Transverse colon (tissue), 4 donors: Measurements from ENCODE around the gene SFXN4. TPM values are rescaled to one million over a fixed set of nuclear protein-coding genes. Genes with fewer than 3 reads are reported as not detected.
"Not testable (repeated sequence)": the region's sequence is repeated elsewhere in the genome, so short reads cannot be mapped to it uniquely, and the experiment has no call there.

Source experiments
- DNase-seq: peaks from one replicate; pipeline ENCODE4 v3.0.0-alpha.2; 2019
- H3K27ac ChIP-seq, 4 donors: fragments of 200-600 bp; sonication (generic); 2 replicates each; pipeline ENCODE4 v1.5.1; 2016 to 2018; ENCODE audit warnings: inconsistent platforms in 4 of 4
- H3K27me3 ChIP-seq: fragments of 200-600 bp; sonication (generic); 2 replicates; pipeline ENCODE4 v1.5.1; 2017; ENCODE audit warnings: inconsistent platforms
- H3K36me3 ChIP-seq, 4 donors: fragments of 200-600 bp; sonication (generic); 2 replicates each; pipeline ENCODE4 v1.5.1; 2017 to 2019; ENCODE audit warnings: inconsistent platforms in 4 of 4
- H3K4me1 ChIP-seq, 4 donors: fragments of 200-600 bp; sonication (generic); 2 replicates each; pipeline ENCODE4 v1.5.1; 2017 to 2020; ENCODE audit warnings: inconsistent platforms in 4 of 4
- H3K4me3 ChIP-seq, 4 donors: fragments of 200-600 bp; sonication (generic); 1 replicate in 1 of 4; 2 replicates in 3 of 4; pipeline versions ENCODE4 v1.5.1 to v1.6.1; 2017 to 2019; ENCODE audit warnings: inconsistent platforms in 4 of 4
- H3K9me3 ChIP-seq, 2 donors: fragments of 200-600 bp; sonication (generic); 2 replicates each; pipeline ENCODE4 v1.5.1; 2017 to 2019; ENCODE audit warnings: inconsistent platforms in 2 of 2
- EP300 ChIP-seq: sonication (generic); formaldehyde crosslinking; IDR thresholded peaks from one replicate; pipeline ENCODE4 v1.6.1; 2017; ENCODE audit warnings: antibody characterized with exemption, low read depth
- POLR2A ChIP-seq: fragments of 450-650 bp; IDR thresholded peaks from one replicate; pipeline ENCODE4 v1.6.1; 2016; ENCODE audit warnings: antibody characterized with exemption, mild to moderate bottlenecking, moderate library complexity
- POLR2AphosphoS5 ChIP-seq, 3 donors: sonication (generic); formaldehyde crosslinking; IDR thresholded peaks; one replicate each; pipeline ENCODE4 v1.6.1; 2016; ENCODE audit warnings: antibody characterized with exemption in 3 of 3
- WGBS, 2 donors: methylation state at CpG; one replicate each; pipeline ENCODE4 v1.1.5; 2018; ENCODE audit warnings: low coverage in 1 of 2; 5-methylcytosine and 5-hydroxymethylcytosine counted together
- in situ Hi-C, 4 donors: fragments of 200-750 bp; cut with MboI; loops; one replicate each; pipeline versions ENCODE4 v1.15.0 to v1.15.1; 2017; ENCODE audit warnings: low sequenced_read_pairs in 3 of 4, low pct_ligation_motif_present in 1 of 4, low pct_unique_long_range_greater_than_20kb in 1 of 4
- intact Hi-C: fragments of 100-400 bp; cut with DNase I; formaldehyde crosslinking; loops from one replicate; pipeline ENCODE4 v1.15.1; 2023; ENCODE audit warnings: low total_unique reads
- total RNA-seq, 4 donors: library from RNA; depleted of rRNA; stranded (reverse); fragments of >200 nt; gene quantifications; one replicate each; pipeline ENCODE4 v1.1.0, GENCODE V29; 2016
- TF ChIP-seq, protein P1 (sequence below), 5 experiments: fragments of 200-600 bp in 3 of 5; fragments of 450-650 bp in 2 of 5; sonication (generic) in 3 of 5; IDR thresholded peaks; 1 replicate in 2 of 5; 2 replicates in 3 of 5; pipeline ENCODE4 v1.5.1; 2016 to 2017; ENCODE audit warnings: antibody characterized with exemption in 5 of 5, inconsistent platforms in 3 of 5, mild to moderate bottlenecking in 2 of 5, moderate library complexity in 1 of 5

The SFXN4 gene
- total RNA-seq, 4 donors from 2014 or later, result 15.0 to 61.3 (median 27.7) TPM

DNA sequence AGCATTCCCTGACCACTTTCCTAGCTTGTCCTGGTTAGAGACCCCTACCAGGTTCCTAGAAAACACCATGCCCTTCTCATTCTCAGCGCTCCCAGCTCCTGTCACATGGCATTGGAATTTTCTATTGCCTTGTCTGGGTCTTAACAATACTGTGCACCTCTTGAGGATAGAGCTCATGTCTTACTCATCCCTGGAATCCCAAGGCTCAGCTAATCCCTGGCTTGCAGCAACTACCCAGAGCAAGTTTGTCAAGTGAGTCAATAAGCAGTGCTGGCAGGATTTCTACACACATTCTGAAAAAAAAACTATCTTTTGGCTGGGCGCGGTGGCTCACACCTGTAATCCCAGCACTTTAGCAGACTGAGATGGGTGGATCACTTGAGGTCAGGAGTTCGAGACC is 24.8 kb upstream of the SFXN4 start:
- TF ChIP-seq, protein P1, sequence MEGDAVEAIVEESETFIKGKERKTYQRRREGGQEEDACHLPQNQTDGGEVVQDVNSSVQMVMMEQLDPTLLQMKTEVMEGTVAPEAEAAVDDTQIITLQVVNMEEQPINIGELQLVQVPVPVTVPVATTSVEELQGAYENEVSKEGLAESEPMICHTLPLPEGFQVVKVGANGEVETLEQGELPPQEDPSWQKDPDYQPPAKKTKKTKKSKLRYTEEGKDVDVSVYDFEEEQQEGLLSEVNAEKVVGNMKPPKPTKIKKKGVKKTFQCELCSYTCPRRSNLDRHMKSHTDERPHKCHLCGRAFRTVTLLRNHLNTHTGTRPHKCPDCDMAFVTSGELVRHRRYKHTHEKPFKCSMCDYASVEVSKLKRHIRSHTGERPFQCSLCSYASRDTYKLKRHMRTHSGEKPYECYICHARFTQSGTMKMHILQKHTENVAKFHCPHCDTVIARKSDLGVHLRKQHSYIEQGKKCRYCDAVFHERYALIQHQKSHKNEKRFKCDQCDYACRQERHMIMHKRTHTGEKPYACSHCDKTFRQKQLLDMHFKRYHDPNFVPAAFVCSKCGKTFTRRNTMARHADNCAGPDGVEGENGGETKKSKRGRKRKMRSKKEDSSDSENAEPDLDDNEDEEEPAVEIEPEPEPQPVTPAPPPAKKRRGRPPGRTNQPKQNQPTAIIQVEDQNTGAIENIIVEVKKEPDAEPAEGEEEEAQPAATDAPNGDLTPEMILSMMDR (IDR thresholded peaks at IDR 0.05), result no peak
- TF ChIP-seq POLR2AphosphoS5 (IDR thresholded peaks at IDR 0.05) (peak in 1 of 3 donors; percentile 25), EP300 (no peak)
- Histone ChIP-seq H3K9me3 (no peaks in the 10 kb centered on the region), H3K4me3 (no peak overlapping the region), H3K36me3 (no peaks in the 10 kb centered on the region), H3K27me3 (no peaks in the 10 kb centered on the region), H3K27ac (no peak overlapping the region), H3K4me1 (peaks cover 0 to 6% (median 0%) of the 10 kb centered on the region in 4 donors)
- in situ Hi-C loops, result loop anchor here in 3 of 4 donors (10.0 kb wide), 1 partner anchor 224 kb away; no protein-coding TSS in a partner anchor
- WGBS, 2 donors, result 78 to 86% methylated on average over 1 to 4 of the region's 4 CpGs
- DNase-seq, result no peak
- intact Hi-C loops, result no loop called here

DNA sequence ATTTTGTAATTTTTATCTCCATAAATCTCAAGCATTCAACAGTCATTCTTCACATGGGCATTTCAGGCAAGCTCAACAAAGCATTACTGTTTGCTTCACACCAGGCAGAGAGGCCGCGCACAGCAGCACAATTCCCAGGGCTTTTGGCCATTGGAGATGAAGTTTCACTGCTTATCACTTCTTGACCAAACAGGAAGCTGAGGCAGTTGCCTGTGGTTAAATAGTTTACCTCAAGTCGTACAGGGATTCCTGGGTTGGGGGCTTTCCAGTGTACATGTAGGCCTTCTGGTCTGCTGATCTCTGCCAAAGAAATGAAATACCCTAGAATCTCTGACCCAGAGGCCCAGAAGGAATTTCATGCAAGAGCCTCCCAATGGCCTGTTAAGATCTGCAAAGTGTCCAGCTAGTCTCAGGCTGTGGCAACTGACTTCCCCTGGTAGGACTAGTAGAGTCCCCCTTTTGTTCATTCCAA is 24.3 kb upstream of the SFXN4 start:
- TF ChIP-seq EP300 (no peak), POLR2A (no peak), POLR2AphosphoS5 (IDR thresholded peaks at IDR 0.05) (no peak)
- TF ChIP-seq, protein P1 (IDR thresholded peaks at IDR 0.05), result no peak
- peaks cover 0 to 6% (median 0%) of the 10 kb centered on the region in 4 donors for H3K4me1 ChIP-seq
- H3K27me3 ChIP-seq, result no peaks in the 10 kb centered on the region
- DNase-seq, result no peak
- WGBS, 2 donors, result 70% methylated on average over 3 of the region's 3 CpGs; no CpG with 5 or more reads in 1 of the 2 donors
- no peaks in the 10 kb centered on the region for H3K9me3 ChIP-seq
- in situ Hi-C loops, result loop anchor here in 3 of 4 donors (10.0 kb wide), 1 partner anchor 225 kb away; no protein-coding TSS in a partner anchor
- H3K27ac ChIP-seq, result no peak overlapping the region
- H3K36me3 ChIP-seq, result no peaks in the 10 kb centered on the region
- H3K4me3 ChIP-seq, result no peak overlapping the region
- intact Hi-C loops, result no loop called here

DNA sequence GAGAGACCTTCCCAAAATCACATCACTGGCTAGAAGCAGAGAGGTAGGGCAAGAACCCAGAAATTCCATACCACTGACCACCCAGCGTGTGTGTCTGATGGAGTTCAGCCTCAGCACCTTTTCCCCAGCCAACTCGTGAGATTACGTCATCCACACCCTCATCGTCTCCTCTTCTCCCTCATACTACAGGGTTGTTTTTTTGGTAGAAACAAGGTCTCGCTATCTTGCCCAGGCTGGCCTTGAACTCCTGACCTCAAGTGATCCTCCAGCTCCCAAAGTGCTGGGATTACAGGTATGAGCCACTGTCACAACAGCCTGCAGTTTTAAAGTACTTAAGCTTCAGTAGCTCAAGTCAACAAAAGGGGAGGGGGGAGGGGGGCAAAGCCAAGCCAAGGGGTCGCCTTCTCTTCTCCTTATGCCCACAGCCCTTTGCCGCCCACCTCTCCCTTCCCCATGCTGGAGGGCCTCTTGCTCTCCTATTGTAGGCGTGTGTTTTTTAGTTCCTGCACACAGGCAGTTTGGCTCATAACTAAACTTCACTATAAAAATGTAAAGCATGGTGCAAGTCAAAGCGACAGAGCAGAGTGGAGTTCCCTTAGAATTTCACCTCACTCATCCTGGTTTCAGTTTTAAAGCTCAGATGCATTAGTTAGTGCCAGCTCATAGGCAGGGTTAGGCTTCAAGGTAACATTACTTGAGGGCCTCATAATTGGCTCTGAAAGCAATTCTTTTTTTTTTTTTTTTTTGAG is 18.3 kb upstream of the SFXN4 start:
- H3K27ac ChIP-seq, result no peak overlapping the region
- in situ Hi-C loops, result no loop called here
- intact Hi-C loops, result no loop called here
- WGBS, 2 donors, result 51 to 72% methylated on average over 6 to 9 of the region's 9 CpGs
- no peaks in the 10 kb centered on the region for H3K36me3 ChIP-seq
- H3K4me1 ChIP-seq, result peaks cover 3 to 7% (median 5%) of the 10 kb centered on the region in 4 donors
- no peaks in the 10 kb centered on the region for H3K9me3 ChIP-seq
- TF ChIP-seq, protein P1 (IDR thresholded peaks at IDR 0.05), result no peak
- TF ChIP-seq EP300 (no peak), POLR2A (no peak), POLR2AphosphoS5 (IDR thresholded peaks at IDR 0.05) (no peak)
- no peak overlapping the region for H3K4me3 ChIP-seq
- DNase-seq, result no peak
- H3K27me3 ChIP-seq, result no peaks in the 10 kb centered on the region

DNA sequence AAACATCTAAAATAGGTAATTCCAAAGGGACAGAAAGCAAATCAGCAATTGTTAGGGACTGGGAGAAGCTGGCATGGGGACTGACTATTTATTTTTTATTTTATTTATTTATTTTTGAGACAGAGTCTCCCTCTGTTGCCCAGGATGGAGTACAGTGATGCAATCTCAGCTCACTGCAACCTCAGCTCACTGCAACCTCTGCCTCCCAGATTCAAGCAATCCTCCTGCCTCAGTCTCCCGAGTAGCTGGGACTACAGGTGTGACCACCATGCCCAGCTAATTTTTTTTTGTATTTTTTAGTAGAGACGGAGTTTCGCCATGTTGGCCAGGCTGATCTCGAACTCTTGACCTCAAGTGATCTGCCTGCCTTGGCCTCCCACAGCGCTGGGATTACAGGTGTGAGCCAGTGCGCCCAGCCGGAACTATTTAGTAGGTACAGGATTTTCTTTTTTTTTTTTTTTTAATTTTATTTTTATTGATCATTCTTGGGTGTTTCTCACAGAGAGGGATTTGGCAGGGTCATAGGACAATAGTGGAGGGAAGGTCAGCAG is 15.4 kb upstream of the SFXN4 start:
- in situ Hi-C loops, H3K27me3 ChIP-seq, H3K4me3 ChIP-seq, H3K27ac ChIP-seq, DNase-seq, H3K36me3 ChIP-seq, intact Hi-C loops, H3K9me3 ChIP-seq: not testable (repeated sequence)
- H3K4me1 ChIP-seq, result peaks cover 15 to 29% (median 23%) of the 10 kb centered on the region in 4 donors
- 94 to 100% methylated on average over 3 to 7 of the region's 7 CpGs for WGBS, 2 donors
